Fibroblast of the aortic adventitia (primary cell): Measurements from ENCODE around the gene PCBP3. TPM values are rescaled to one million over a fixed set of nuclear protein-coding genes. Genes with fewer than 3 reads are reported as not detected.

Source experiments
- DNase-seq: peaks from one replicate; pipeline ENCODE4 v3.0.0-alpha.2; 2010; ENCODE audit warnings: low read depth
- H3K4me3 ChIP-seq: 2 replicates; pipeline ENCODE4 v1.5.1; 2011; ENCODE audit warnings: low read depth, mild to moderate bottlenecking, control low read depth, low read length, moderate library complexity
- total RNA-seq: library from RNA; depleted of rRNA; stranded (reverse); fragments of >200 nt; gene quantifications from 2 replicates; pipeline ENCODE4 v1.2.3, GENCODE V29; 2012; ENCODE audit warnings: low replicate concordance
- TF ChIP-seq, protein P1 (sequence below): IDR thresholded peaks from 2 replicates; pipeline ENCODE4 v1.5.1; 2011; ENCODE audit warnings: mild to moderate bottlenecking, low read length, control low read depth, inconsistent platforms; ENCODE audit not compliant: insufficient read depth

PCBP3 gene
- total RNA-seq, 1 donor = 1.2 TPM

DNA sequence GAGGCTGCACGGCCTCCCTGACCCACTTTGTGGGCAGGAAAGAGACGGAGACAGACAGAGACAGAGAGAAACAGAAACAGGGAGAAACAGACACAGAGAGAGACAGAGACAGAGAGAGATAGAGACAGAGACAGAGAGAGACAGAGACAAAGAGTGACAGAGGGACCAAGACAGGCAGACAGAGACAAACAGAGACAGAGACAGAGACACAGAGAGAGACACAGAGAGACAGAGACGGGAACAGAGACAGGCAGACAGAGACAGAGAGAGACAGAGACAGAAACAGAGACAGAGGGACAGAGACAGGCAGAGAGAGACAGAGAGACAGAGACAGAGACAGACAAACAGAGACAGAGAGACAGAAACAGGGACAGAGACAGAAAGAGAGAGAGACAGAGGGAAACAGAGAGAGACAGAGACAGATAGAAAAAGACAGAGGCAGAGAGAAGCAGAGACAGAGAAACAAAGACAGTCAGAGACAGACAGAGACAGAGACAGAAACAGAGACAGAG, 341.1 kb downstream of the PCBP3 start:
- H3K4me3 ChIP-seq = peak overlapping the region; percentile 95

DNA sequence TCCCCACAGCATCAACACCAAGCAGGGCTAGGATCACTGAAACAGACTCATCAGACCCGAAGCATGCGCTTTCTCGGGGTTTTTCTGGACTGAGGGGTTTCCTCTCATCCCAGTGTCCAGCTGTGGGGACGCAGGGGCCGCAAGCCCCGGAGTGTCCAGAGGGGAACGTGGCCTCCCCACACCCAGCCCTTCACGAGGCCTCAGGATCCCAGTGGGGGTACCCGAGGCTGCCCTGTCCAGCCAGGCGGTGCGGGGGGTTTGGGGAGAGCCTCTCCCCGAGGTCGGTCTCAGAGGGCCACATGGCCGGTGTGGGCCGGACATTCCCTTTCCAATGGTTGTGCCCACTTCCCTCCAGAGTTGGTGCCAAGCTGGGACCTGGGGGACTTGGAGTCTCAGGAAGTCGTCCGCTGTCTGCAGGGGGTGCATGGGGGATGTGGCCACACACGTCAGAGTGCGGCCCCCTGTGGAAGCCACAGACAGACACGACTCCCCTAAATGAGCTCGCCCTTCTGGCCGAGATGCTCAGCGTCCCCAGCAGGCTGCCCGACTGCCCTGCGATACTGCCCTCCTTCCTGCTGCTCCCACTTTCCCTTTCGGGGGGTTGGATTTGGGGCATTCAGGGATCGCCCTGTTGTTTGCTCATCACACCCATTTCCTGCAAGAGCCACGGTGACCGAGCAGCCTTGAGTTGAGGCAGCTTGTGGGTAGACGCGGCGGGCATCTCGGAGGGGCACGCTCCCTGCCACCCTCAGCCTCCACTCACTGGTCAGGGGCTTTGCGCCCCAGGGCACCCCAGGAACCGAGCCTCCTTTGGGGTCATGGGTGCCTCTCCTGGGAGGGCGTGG, 342.2 kb downstream of the PCBP3 start:
- no peak for DNase-seq

More for the DNA sequence above, 341.1 kb downstream of the PCBP3 start:
- TF ChIP-seq, protein P1, sequence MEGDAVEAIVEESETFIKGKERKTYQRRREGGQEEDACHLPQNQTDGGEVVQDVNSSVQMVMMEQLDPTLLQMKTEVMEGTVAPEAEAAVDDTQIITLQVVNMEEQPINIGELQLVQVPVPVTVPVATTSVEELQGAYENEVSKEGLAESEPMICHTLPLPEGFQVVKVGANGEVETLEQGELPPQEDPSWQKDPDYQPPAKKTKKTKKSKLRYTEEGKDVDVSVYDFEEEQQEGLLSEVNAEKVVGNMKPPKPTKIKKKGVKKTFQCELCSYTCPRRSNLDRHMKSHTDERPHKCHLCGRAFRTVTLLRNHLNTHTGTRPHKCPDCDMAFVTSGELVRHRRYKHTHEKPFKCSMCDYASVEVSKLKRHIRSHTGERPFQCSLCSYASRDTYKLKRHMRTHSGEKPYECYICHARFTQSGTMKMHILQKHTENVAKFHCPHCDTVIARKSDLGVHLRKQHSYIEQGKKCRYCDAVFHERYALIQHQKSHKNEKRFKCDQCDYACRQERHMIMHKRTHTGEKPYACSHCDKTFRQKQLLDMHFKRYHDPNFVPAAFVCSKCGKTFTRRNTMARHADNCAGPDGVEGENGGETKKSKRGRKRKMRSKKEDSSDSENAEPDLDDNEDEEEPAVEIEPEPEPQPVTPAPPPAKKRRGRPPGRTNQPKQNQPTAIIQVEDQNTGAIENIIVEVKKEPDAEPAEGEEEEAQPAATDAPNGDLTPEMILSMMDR = no peak
- no peak for DNase-seq

DNA sequence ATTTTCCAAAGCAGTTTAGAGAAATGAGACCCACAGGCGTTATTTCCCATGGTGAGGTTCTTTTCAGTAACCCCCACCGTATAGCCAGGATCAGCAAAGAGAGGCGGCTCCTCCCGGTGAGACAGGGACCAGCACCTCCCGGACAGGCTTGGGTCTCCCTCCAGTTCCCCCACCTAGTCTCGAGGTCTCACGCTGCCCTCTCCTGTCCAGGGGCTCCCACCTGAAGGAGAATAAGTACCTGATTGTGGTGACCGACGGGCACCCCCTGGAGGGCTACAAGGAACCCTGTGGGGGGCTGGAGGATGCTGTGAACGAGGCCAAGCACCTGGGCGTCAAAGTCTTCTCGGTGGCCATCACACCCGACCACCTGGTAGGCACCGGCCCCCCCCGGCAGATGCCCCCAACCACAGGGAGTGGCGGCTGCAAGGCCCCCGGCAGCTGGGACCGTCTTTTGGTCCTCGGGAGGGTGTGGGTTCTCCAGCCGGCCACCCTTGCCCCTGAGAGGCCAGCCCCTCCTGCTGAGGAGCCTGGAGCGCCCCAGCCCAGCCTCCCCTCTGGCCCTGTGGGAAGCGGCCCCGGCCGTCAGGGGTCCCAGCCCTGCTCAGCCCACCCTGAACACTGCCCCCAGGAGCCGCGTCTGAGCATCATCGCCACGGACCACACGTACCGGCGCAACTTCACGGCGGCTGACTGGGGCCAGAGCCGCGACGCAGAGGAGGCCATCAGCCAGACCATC, 343.0 kb downstream of the PCBP3 start:
- no peak for DNase-seq
- TF ChIP-seq, protein P1 = no peak
- H3K4me3 ChIP-seq = no peak overlapping the region

More for the DNA sequence above, 342.2 kb downstream of the PCBP3 start:
- H3K4me3 ChIP-seq = no peak overlapping the region
- TF ChIP-seq, protein P1 = no peak

DNA sequence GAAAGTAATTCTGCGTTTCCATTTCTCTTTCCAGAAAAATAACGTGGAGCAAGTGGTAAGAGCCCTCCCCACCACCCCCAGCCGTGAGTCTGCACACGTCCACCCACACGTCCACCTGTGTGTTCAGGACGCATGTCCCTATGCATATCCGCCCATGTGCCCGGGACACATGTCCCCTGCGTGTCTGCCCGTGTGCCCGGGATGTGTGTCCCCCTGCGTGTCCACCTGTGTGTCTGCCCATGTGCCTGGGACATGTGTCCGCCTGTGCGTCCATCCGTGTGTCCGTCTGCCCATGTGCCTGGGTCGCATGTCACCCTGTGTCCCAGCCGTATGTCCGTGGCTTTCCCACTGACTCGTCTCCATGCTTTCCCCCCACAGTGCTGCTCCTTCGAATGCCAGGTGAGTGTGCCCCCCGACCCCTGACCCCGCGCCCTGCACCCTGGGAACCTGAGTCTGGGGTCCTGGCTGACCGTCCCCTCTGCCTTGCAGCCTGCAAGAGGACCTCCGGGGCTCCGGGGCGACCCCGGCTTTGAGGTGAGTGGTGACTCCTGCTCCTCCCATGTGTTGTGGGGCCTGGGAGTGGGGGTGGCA, 343.7 kb downstream of the PCBP3 start:
- TF ChIP-seq, protein P1 = no peak
- no peak for DNase-seq
- H3K4me3 ChIP-seq = no peak overlapping the region

DNA sequence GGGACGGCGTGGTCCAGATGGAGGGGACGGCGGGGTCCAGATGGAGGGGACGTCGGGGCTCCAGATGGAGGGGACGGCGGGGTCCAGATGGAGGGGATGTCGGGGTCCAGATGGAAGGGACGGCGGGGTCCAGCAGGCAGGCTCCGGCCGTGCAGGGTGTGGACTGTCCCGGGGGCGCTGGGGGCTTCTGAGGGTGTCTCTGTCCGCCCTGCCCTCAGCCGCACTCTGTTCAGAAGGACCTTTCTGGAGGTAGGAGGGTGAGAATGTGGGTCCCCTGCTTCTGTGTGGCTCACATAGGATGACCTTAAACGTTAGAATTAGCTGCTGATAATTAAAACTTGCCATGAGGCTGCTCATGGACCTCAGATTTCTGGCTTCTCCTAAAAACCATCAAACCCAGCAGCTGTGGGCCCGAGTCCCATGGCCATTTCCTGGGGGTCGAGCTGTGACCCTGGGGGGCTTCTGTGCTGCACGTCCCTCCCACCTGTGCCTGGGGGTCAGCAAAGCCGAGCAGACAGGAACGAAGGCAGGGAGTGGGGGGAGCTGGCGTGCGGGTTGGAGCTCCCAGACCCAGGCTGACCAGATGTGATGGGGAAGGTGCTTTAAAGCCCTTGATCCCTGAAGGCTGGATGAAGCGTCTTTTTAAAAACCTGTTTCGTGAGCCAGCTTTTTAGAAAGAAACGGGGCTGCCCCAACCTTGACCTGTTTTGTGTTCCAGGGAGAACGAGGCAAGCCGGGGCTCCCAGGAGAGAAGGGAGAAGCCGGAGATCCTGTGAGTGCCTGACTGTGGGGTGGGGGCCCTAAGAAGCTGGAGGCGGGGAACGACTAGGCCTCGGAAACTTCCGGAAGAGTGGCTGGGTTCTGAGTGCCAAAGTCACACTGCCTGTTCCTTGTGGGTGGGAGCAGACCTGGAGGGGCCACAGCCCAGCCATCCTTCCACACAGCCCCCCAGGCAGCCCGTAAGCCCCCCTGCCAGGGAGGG, 345.1 kb downstream of the PCBP3 start:
- DNase-seq = no peak
- TF ChIP-seq, protein P1 = no peak
- no peak overlapping the region for H3K4me3 ChIP-seq
